ENCODE measurements around the gene MED13L.
"Not testable (repeated sequence)": the region's sequence is repeated elsewhere in the genome, so short reads cannot be mapped to it uniquely, and the experiment has no call there.

The MED13L gene

DNA sequence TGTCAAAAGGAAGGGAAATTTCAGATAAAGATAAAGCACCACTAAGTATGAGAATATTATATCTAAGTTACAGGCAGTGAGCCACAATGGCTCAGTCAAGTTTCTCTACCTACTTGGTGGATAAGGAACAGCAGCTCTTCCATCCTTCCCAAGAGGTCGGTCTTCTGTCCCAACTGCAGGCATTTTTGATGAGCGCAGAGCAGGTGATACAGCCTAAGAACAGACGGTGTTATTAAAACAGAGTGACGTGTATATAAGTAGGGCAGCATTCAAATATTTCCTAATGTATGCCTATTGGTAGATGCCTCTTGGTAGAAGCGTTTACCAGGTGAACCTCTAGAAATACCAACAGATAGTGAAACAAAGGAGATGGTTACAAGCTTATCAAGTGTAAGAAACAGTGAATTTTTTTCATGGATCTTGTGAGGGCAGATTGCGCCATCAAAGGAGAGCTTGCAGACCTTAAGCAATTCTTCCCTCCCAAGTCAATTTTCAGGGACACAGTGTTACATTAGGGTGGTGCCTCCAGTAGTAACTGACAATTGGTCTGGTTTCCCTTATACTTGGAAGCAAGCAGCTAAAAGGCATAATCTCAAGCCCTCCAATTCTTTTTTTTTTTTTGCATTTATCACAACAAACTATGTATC, 274.5 kb downstream of the MED13L start:
- DNase-seq, result no peak

DNA sequence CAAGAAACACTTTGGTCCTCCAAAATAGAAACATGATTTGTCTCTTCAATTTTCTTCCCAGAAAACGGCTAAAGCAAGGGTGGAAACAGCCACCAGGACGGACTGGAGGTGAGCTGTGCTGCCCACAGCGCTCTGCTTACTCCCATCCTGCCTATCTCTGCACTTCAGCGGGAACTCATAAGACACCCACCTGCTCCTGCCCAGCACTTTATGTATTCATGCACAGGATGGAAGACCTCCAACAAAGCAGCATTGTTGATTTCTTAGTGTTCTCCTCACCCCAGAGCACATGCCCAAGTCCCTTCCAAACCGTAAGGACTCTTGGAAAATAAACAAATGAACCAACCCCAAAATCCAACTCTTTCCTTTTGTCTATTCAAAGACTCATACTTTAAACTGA, 277.2 kb downstream of the MED13L start:
- no peak for DNase-seq

DNA sequence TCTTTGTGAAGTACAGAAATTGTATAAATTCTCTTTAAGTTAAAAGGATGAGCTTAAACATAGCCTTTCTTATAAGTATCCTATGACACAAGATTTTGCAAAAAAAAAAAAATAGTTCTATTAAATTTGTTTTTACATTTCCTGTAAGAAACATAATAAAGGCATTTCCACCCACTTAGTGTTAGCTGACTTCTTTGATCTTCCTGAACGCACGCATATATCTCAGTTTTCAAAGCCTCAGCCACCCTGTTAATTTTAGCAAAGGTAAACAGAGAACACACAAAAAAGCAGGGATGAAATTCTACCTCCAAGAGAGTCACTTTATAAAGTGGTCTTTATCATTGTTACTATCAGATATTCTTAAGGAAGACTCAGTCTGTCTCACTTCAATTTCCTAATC, 277.9 kb downstream of the MED13L start:
- no peak for DNase-seq

DNA sequence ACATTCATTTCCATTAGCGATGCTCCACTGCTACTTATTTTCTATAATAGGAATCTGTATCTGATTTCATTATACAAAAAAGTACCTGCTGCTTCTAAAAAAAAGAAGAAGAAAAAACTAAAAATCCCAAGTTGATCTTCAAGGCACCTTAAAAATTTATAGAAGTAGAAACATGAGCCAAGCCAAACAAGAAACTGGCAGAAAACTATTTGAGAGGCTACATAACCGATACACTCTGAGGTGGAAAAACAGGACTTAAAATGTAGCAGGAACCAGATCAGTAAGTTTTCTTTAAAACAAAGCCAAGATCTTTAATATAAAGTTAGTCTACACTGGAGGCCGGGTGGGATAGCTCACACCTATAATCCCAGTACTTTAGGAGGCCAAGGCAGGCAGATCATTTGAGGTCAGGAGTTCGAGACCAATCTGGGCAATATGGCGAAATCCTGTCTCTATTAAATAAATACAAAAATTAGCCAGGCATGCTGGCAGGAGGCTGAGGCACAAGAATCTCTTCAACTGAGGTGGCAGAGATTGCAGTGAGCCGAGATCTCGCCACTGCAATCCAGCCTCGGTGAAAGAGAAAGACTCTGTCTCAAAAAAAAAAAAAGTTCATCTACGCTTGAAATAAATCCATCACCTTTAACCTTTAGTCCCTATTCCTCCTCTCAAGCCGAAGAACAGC, 278.6 kb downstream of the MED13L start:
- DNase-seq, result no peak

DNA sequence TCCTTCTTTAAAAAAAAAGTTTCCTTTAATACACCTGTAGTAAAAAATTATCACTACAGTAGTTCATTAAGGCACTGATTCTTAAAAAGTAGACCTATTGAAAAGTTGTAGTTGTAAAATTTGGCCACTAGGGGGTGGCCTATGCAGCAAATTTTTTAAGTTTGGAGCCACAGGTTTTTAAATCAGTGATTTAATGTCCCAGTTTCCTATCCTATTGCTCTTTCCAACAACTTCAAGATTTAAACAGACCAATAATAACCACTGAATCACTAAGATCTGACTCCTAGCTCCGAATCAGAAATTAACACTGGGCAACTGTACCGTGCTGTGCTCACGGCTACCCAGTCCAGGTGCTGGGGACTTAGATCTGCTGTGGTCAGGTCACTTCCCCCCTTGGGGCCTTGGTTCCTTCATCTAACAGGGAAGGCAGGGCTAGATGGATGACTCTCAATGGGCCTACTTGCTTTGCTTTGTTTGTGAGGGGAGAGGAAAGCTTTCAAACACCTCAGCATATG, 279.3 kb downstream of the MED13L start:
- DNase-seq, result peak; percentile 60

DNA sequence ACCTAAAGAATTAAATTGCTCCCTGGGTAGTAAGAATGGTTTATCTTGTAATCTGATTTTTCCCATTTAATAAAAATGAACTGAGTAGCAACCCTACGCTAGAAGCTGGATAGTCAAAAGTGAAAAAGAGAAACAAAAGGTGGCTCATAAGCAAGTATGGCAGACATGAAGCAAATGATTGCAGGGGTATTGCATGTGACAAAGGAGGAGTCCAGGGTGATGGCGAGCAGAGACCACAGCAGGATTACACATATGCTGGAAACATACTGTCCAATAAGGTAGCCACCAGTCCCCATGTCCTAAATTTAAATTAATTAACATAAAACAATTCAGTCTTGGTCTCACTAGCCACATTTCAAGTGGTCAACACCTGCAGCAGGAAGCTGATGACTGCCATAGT, 283.8 kb downstream of the MED13L start:
- DNase-seq, result no peak

DNA sequence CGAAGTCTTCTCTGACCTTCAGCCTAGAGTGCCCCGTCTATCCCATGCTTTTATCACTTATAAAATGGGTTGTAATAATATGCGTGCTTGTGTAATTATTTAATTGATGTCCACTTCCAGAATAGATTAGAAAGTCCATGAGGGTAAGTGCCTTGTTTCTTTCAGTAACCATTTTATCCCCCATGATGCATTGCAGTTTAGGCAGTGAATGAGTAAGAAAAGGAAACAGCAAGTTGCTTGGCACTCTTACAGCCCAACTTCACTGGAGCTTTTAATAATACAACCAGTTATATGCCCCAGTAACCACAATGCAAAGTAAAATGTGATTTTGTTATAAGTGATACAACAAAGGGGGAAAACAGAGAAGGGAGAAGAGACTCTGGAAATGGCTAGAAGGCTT, 287.3 kb downstream of the MED13L start:
- DNase-seq, result no peak

DNA sequence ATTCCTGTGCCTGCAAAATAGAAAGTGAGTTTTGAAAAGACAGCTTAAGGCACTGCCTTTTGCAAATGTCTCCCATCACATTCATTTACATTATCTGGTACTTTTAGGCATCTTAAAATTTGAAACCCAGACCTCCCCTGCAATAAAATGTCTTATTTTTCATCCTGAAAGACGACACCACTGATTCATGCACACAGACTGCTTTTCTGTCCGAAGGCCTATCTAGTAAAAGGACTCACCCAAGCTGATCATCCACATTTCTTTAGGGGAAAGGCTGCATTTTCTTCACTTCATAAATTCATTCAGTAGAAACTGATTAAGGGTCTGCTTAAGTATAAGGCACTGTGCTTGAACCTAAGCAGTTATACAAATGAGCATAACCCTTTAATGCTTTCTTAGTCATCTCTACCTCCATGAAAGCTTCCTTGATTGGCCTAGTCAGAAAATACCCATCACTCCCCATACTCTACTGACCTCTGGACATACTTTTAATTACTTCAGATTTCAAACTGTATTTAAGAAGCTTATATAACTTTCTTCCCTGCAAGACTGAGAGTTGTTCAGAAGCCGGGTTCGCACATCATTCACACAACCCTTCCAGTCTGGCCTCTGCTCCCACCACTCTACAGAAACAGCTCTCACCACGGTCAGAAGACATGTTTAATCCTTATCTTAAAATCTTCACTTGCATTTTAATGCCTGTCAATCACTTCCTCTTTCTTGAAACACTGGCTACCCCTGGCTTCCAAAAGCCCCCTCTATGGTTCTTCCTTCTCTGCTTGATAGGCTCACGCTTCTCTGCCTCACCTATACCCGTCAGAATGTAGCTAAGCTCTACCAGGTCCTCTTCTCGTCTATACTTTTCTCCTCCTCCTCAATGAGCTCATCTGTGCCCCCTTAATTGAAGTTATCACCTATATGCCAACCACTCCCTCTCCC, 288.6 kb downstream of the MED13L start:
- DNase-seq, result no peak

DNA sequence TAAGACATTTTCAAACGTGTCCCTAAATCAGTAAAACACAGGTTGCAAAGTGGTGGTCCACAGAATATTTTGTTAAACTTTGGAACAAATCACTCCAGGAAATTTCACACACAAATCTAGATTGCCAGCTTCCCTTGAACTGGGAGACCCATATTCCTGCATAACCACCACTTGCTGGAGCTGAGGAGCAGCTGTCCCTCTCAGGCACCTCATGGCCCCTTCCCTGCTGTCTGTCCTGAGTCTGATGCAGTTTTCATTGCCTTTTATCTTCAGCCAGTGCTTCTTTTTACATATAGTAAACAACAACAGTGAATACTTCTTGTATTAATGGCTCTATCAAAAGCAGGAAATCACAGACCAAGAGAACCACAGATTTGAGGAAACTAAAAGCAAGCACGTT, 289.3 kb downstream of the MED13L start:
- no peak for DNase-seq

DNA sequence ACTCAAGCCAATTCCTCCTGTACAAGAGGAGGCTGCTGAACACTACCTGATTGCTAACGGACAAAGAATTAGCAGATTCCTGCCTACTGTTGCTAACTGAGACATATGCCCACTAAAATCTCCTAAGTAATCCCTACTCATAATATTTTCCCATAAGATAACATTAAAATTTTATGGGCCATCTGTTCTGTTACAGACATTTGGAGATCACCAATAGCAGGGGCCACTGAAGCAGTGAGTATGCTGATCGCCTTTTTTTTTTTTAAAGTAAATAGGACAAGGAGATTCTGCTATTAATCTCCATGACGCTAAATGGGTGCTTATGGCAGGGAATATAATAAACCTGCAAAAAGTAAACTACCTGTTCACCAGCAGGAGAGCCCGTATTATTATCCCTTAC, 292.9 kb downstream of the MED13L start:
- no peak for DNase-seq

DNA sequence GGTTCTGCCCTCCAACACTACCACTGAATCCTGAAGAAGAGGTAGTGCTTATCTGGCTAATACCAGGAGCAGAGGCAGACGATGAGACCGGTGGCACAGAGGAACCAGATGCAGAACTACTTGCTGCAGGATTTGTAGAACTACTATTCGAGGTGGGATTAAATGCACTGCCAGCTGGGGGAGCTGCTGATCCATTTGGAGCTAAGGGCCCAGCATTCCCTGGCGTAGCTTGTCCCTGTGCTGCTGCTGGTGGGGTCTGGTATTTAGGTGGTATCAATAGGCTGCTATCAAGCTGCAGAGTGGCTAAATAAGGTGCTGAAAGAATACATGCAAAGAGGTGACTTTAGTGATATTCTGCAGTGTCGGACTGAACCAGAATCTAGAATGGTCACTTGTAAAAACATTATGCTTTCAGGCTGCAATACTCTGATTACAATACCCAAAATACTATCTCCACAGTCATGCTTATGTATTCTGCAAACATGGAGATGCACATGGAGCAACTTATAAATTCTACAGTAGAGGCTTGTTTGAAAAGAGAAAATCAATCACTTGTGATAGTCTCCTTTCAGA, 294.2 kb downstream of the MED13L start:
- no peak for DNase-seq

DNA sequence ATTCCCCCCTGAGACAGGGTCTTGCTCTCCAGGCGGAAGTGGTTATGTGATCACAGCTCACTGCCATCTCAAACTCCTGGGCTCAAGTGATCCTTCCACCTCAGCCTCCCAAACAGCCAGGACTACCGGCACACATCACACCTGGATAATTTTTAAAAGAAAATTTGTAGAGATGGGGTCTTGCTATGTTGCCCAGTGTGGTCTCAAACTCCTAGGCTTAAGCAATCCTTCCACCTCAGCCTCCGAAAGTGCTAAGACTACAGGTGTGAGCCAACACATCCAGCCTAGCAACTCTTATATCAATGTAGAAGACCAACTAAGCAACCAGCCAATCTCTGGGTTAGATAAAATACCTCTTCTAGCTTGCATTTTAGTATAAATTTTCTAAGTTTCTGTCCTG, 297.2 kb downstream of the MED13L start:
- DNase-seq, result no peak

DNA sequence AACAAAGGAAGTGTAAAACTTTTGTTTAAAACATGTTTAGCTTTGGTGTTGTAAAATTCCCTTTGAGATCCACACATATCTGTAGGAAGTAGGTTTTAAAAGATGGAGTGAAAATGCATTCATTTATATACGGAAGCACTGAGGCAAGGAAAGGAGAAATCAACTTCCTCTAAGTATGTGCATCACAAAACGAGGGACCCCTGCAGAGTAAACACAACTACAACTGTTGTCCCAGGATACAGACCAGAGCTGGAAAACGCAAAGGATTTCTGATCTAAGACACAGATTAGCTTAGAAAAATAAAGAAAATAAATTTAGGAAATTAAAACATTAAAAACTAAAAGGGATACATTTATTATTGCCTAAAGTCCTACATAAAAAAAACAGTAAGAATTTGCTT, 297.6 kb downstream of the MED13L start:
- no peak for DNase-seq

DNA sequence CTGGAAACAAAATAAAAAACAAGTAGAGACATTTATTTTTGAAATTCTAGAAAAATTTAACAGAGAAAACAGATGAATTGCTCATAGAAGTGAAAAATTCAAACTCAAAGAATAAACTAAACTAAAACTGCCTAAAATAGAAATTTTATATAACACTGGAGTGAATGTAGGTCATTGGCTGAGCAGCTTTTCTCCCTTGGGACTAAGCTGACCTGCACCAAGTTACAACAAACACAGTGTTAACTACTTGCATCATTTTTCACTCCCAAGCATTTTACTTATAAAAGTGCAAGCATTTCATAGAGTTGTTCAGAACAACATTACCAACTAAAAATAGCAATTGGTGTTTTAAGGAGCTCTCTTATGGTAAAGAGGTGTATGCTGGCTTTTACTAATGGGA, 298.1 kb downstream of the MED13L start:
- peak; percentile 40 for DNase-seq

DNA sequence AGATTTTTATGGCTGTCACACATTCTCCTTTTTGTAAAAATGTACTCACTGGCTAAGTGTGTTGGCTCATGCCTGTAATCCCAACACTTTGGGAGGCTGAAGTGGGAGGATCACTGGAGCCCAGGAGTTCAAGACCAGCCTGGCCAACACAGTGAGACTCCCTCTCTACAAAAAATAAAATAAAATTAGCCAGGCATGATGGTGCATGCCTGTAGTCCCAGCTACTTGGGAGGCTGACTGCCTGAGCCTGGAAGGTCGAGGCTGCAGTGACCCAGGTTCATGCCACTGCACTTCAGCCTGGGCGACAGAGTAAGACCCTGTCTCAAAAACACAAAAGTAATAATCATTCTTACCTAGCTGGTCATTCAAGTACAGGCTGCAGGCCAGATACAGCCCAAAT, 300.7 kb downstream of the MED13L start:
- not testable (repeated sequence) for DNase-seq

DNA sequence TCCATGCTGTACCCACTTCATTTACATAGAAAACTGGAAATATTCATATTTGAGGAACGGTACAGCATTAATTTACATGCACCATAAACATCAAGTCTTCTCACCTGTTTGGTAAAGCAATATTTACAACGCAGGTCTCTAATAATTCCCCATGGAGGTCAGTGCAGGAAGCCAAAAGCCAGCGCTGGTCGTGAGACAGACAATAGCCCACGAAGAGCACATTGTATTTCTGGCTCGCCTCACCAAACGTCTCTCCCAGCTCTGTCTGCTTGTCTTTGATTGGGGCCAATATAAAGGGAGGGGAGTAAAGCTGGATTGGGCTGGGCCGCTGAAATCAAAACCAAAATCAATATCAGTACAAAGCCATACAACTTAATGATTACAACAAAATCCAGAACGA, 302.1 kb downstream of the MED13L start:
- no peak for DNase-seq

DNA sequence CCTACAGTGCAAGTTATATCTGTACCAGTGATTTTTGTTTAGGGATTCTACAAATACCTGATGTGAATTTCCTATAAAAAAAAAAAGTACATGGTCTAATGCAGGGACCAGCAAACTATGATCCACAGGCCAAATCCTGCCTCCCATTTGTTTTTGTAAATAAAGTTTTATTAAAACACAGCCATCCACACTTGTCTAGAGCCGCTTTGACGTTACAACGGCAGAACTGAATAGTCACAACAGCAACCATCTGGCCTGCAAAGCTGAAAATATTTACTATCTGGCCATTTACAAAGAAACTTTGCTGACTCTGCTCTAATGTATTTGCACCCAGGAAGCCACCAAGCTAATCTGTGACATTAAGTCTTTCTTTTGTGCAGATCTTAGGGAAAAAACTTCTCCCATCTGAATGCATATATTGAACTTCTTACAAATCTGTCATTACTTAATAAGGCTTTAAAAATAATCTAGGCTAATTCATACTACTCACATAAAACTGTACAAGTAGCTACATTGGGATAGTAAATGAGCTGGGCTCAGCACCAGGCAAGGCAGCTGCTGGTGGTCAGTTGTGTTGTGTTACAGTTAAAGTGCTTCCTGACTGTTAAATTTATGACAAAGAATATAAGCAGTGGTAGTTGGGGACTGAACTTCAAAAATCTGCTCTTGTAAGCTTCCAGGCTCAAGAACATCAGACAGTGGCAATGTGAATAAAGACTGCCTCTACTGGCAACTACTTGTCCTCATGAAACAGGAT, 303.3 kb downstream of the MED13L start:
- no peak for DNase-seq

DNA sequence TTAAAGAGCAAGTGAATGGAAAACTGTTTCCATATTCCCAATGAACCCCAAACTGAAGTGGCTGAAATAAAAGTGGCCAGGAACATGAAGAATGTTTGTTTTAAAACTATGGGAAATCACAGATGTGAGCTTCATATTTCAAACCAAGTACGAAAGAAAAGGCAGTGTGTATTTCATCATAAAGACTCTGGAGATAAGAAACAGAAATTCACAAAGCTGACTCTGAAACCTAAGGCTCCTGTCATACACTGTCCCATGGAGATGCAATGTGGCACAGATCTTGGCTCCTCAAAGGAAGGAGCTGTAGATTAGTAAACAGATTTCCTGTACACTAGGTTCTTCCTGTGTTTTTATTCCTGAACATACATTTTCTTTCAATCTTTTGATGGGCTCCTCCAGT, 304.4 kb downstream of the MED13L start:
- DNase-seq, result no peak

DNA sequence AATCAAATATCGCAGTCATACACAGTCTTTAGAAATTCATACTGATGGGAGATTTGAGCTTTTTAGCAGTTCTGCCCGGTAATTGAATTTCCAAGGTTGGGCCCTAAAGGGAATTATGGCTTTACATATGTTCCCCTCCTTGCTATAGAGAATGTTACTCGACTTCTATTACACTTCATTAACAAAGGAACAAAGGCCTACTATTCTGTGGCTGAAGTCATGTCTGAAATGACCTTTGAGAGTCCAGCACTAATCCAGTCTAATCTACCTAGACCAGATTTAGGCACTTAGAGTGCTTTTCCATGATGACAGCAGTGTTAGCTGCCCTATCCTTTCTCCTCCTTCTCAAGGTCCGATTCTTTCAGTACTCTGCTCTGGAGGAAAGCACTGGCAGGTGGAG, 305.3 kb downstream of the MED13L start:
- no peak for DNase-seq

DNA sequence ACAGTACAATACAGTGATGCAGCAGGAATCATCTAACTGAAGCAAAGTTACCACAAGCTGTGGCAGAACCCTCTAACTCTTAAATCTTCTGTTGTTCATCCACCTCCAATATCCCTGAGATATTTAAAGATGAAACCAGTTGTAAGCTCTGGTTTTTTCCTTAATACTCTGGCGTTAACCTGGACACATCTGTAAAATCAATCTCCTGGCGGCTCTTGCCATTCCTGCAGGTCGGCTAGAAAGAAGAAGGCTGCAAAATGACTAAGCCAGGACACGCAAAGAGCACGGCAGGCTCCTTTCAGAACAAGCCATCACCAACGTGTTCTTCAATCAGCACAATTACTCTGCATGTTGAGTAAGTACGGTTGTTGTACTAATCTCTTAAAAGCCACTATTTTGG, 309.3 kb downstream of the MED13L start:
- no peak for DNase-seq

DNA sequence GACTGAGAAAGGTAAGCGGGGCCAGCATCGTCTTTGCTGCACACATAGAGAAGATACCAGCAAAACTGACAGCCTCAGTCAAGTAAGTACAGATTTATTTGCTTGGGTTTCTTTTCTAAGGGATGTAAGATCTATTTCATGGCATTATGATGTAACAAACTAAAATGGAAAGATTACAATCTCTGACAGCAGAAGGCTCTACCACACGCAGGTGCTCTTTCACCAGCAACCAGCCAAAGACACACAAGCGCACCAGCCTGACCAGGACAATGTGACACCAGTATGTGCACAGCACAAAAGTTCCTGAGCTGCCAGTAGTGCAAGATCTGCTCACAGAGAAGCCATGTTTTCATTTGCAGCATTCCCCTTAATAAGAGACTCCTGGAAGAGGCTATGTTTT, 311.1 kb downstream of the MED13L start:
- DNase-seq, result no peak

DNA sequence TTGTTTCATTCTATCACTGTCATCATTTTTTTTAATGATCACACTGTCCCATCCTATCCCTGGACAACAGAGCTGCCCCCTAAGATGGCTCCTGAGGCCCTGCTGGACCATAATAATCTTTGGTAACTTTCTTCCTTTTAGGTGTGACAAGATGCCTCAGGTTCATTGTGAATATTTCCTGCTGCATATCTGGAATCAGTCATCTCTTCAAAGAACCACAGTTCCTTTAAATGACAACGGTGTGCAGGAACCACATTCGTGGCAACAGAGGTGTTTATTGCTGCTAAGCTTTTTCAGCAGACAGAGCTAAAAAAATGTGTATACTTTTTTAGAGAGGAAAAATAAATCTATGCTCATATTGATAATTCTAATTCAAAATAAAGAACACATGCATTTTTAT, 312.9 kb downstream of the MED13L start:
- DNase-seq, result no peak
